Measurements from ENCODE around the gene COA5. TPM values are rescaled to one million over a fixed set of nuclear protein-coding genes. Genes with fewer than 3 reads are reported as not detected.

The COA5 gene
- total RNA-seq, 3 donors from 2014 or later = 27.7 to 35.2 (median 28.0) TPM

GRCh38 chr2:98555696-98556095 lies 52.6 kb downstream of the COA5 start:
- intact Hi-C loops (cut with DNase I, micrococcal nuclease) = no loop called here
- TF ChIP-seq, protein P1, sequence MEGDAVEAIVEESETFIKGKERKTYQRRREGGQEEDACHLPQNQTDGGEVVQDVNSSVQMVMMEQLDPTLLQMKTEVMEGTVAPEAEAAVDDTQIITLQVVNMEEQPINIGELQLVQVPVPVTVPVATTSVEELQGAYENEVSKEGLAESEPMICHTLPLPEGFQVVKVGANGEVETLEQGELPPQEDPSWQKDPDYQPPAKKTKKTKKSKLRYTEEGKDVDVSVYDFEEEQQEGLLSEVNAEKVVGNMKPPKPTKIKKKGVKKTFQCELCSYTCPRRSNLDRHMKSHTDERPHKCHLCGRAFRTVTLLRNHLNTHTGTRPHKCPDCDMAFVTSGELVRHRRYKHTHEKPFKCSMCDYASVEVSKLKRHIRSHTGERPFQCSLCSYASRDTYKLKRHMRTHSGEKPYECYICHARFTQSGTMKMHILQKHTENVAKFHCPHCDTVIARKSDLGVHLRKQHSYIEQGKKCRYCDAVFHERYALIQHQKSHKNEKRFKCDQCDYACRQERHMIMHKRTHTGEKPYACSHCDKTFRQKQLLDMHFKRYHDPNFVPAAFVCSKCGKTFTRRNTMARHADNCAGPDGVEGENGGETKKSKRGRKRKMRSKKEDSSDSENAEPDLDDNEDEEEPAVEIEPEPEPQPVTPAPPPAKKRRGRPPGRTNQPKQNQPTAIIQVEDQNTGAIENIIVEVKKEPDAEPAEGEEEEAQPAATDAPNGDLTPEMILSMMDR (IDR thresholded peaks at IDR 0.05) = no peak

GRCh38 chr2:98554116-98554861 lies 54.0 kb downstream of the COA5 start:
- no peak overlapping the region for H3K4me3 ChIP-seq
- ATAC-seq = no peak
- DNase-seq = no peak

More at GRCh38 chr2:98555696-98556095, 52.6 kb downstream of the COA5 start:
- no peak for DNase-seq
- no peaks in the 10 kb centered on the region for H3K9me3 ChIP-seq
- no peak overlapping the region for H3K4me3 ChIP-seq
- no peaks in the 10 kb centered on the region for H3K36me3 ChIP-seq (ENCODE audit: low read depth)
- no peak for ATAC-seq
- H3K4me1 ChIP-seq (ENCODE audit: low read depth) = no peaks in the 10 kb centered on the region

DNA sequence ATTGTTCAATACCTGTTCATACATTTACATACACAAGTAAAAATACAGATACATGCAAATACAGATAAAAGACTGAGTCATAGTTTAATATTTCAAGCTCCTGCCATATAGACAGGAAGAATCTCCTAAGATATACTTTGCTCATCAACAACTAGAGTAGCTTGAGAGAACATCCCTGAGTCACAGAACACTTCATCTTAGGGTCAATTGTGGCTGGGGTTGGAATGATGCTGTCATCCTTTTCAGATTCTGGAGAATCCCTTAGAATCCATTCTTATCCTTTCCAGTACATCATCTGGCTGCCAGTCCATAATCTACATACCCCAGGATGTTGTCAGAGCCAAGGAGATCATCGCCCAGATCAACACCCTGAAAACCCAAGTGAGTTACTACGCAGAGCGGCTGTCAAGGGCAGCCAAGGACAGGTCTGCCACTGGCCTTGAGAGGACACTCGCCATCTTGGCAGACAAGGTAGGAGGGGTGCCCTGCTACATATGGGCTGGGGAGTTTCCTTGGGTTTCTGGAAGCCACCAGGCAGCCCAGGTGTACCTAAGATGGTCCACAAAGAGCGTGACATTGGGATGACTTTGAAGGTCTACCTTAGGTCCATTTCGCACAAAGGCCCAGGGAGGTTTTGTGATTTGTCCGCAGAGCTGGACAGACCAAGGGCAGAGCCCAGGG lies 55.7 kb downstream of the COA5 start:
- intact Hi-C loops (cut with DNase I, micrococcal nuclease) = no loop called here
- H3K4me1 ChIP-seq (ENCODE audit: low read depth) = no peaks in the 10 kb centered on the region
- DNase-seq (no peak), ATAC-seq (no peak)
- no peak overlapping the region for H3K4me3 ChIP-seq
- no peaks in the 10 kb centered on the region for H3K36me3 ChIP-seq (ENCODE audit: low read depth)
- TF ChIP-seq, protein P1 (IDR thresholded peaks at IDR 0.05) = no peak
- H3K9me3 ChIP-seq = no peaks in the 10 kb centered on the region

More at GRCh38 chr2:98554116-98554861, 54.0 kb downstream of the COA5 start:
- intact Hi-C loops (cut with DNase I, micrococcal nuclease) = no loop called here
- H3K9me3 ChIP-seq = no peaks in the 10 kb centered on the region
- TF ChIP-seq, protein P1 (IDR thresholded peaks at IDR 0.05) = no peak
- no peaks in the 10 kb centered on the region for H3K4me1 ChIP-seq (ENCODE audit: low read depth)
- H3K36me3 ChIP-seq (ENCODE audit: low read depth) = no peaks in the 10 kb centered on the region

DNA sequence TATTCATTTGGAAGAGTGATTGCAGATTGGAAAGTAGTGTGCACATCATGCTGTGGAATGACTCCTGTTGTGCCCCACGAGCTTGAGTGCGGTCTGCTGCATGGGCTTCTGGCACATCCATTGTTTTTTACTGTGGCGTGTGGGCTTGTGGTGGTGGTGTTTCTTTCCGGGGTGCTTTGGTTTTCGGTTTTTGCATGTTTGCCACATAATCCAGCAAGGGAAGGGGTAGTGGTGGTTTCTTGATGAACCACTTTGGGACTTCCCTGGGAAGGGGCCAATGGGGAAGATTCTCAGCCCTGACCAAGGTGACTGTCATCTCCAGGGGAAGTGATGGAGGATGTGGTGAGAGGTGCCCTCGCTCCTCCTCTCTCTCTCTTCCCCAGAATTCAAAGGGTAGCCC lies 57.0 kb downstream of the COA5 start:
- ATAC-seq (no peak), DNase-seq (no peak)
- H3K4me1 ChIP-seq (ENCODE audit: low read depth) = no peaks in the 10 kb centered on the region
- TF ChIP-seq, protein P1 (IDR thresholded peaks at IDR 0.05) = no peak
- H3K9me3 ChIP-seq = no peaks in the 10 kb centered on the region
- no peak overlapping the region for H3K4me3 ChIP-seq
- intact Hi-C loops (cut with DNase I, micrococcal nuclease) = no loop called here
- H3K36me3 ChIP-seq (ENCODE audit: low read depth) = no peaks in the 10 kb centered on the region

- H3K36me3 ChIP-seq (ENCODE audit: low read depth) = no peaks in the 10 kb centered on the region
- H3K4me3 ChIP-seq = no peak overlapping the region
- TF ChIP-seq, protein P1 (IDR thresholded peaks at IDR 0.05) = no peak
- ATAC-seq = no peak
- H3K9me3 ChIP-seq = no peaks in the 10 kb centered on the region
- intact Hi-C loops (cut with DNase I, micrococcal nuclease) = no loop called here
- H3K4me1 ChIP-seq (ENCODE audit: low read depth) = no peaks in the 10 kb centered on the region
- no peak for DNase-seq
Observed at GRCh38 chr2:98550165-98550564, 58.1 kb downstream of the COA5 start.

Other genes with a start within 250 kb of the COA5 start
- 10 to 100 TPM; 18.2 to 39.8 (median 19.1) TPM for gene INPP4A, start 163.7 kb downstream of the COA5 start, total RNA-seq
- 10 to 100 TPM; 32.6 to 44.3 (median 35.4) TPM for gene UNC50, start 77 bp upstream of the COA5 start, total RNA-seq
- gene MGAT4A, start 122.6 kb upstream of the COA5 start, total RNA-seq = 100 to 1,000 TPM in 2 of 3 donors, 10 to 100 TPM in 1; 73.8 to 158 (median 138) TPM

Measured in mucosa of descending colon (tissue), 3 donors.